Measurements from ENCODE around the gene KLK12. TPM values are rescaled to one million over a fixed set of nuclear protein-coding genes. Genes with fewer than 3 reads are reported as not detected.

Gene KLK12
- total RNA-seq, 6 experiments from 2014 or later, result not detected

DNA sequence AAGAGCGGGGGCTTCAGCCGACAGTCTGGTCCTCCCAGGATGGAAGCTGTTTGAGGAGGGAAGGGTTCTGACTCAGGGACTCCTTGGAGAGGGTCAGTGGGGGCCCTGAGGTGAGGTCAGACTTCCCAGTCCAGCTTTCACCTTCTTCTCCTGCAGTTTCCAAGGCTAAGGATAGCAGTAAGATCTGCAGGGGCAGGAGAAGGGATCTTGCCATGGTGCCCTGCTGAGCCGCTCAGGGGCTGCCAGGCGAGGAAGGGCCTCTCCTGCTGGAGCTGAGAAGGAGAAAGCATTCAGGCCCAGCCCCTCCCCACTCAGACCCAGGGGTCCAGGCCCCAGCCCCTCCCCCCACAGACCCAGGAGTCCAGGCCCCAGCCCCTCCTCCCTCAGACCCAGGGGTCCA, 52.6 kb downstream of the KLK12 start:
- TF ChIP-seq, protein P1, sequence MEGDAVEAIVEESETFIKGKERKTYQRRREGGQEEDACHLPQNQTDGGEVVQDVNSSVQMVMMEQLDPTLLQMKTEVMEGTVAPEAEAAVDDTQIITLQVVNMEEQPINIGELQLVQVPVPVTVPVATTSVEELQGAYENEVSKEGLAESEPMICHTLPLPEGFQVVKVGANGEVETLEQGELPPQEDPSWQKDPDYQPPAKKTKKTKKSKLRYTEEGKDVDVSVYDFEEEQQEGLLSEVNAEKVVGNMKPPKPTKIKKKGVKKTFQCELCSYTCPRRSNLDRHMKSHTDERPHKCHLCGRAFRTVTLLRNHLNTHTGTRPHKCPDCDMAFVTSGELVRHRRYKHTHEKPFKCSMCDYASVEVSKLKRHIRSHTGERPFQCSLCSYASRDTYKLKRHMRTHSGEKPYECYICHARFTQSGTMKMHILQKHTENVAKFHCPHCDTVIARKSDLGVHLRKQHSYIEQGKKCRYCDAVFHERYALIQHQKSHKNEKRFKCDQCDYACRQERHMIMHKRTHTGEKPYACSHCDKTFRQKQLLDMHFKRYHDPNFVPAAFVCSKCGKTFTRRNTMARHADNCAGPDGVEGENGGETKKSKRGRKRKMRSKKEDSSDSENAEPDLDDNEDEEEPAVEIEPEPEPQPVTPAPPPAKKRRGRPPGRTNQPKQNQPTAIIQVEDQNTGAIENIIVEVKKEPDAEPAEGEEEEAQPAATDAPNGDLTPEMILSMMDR (IDR thresholded peaks at IDR 0.05), result no peak
- TF ChIP-seq POLR2A (IDR thresholded peaks at IDR 0.05), result no peak
- intact Hi-C loops (cut with DNase I), result no loop called here
- Histone ChIP-seq H3K27me3 (no peaks in the 10 kb centered on the region), H3K36me3 (no peaks in the 10 kb centered on the region), H3K9me3 (no peaks in the 10 kb centered on the region), H3K4me1 (no peaks in the 10 kb centered on the region), H3K4me3 (no peak overlapping the region), H3K27ac (no peak overlapping the region)
- no CpG with 5 or more reads among the region's 4 CpGs for WGBS (ENCODE audit: insufficient coverage, low coverage, low lambda C conversion rate, missing lambda C conversion rate)
- no peak for DNase-seq
- ATAC-seq, result peak in 1 of 4 donors; percentile 21

DNA sequence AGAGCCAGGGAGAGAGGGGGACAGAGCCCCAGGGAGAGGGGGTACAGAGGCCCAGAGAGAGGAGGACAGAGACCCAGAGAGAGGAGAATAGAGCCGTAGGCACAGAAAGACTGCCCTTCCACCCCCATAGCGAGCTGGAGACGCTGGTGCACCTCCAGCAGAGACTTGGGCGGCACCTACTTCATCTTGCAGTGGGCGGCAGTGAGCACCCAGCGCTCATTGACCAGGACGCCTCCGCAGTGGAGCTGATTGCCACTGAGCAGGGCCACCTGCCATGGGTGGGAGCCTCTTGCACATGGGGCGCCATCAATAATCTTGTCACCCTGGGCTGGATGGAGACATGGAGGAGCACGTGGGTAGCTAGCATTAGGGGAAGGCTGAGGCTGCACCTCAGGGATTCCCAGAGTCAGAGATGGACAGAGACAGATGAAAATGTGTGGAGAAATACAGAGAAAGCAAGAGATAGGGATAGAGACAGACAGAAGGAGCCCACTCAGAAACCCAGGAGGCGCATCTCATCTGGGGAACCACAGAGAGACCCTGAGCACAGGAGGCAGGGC, 53.1 kb downstream of the KLK12 start:
- ATAC-seq (peak in 1 of 4 donors; percentile 31), DNase-seq (no peak)
- Histone ChIP-seq H3K4me1 (no peaks in the 10 kb centered on the region), H3K27ac (no peak overlapping the region), H3K27me3 (no peaks in the 10 kb centered on the region), H3K9me3 (no peaks in the 10 kb centered on the region), H3K36me3 (no peaks in the 10 kb centered on the region), H3K4me3 (no peak overlapping the region)
- TF ChIP-seq, protein P1 (IDR thresholded peaks at IDR 0.05), result no peak
- no peak for TF ChIP-seq POLR2A (IDR thresholded peaks at IDR 0.05)
- 55% methylated on average over 8 of the region's 11 CpGs for WGBS (ENCODE audit: insufficient coverage, low coverage, low lambda C conversion rate, missing lambda C conversion rate)
- intact Hi-C loops (cut with DNase I), result no loop called here

DNA sequence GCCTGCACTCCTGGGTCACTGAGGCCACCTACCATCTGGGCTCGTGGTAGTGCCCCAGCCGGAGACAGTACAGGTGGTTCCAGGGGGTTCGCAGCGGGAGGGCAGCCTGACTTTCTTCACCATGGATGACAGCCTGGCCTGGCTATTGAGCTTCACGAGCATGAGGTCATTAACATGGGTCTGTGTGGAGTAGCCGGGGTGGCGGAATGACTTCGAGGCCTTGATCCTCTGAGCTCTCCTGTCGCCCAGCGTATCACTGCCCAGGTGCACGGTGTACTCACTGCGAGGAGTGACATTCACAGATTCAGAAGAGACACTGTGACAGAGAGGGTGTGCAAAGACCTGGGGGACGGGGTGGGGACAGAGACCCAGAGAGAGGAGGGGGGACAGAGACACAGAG, 54.6 kb downstream of the KLK12 start:
- 33% methylated on average over 1 of the region's 13 CpGs for WGBS (ENCODE audit: insufficient coverage, low coverage, low lambda C conversion rate, missing lambda C conversion rate)
- H3K27ac ChIP-seq, result no peak overlapping the region
- DNase-seq, result no peak
- no peaks in the 10 kb centered on the region for H3K36me3 ChIP-seq
- TF ChIP-seq POLR2A (IDR thresholded peaks at IDR 0.05), result no peak
- TF ChIP-seq, protein P1 (IDR thresholded peaks at IDR 0.05), result no peak
- no peak overlapping the region for H3K4me3 ChIP-seq
- no peaks in the 10 kb centered on the region for H3K4me1 ChIP-seq
- intact Hi-C loops (cut with DNase I), result no loop called here
- no peak for ATAC-seq
- H3K27me3 ChIP-seq, result no peaks in the 10 kb centered on the region
- H3K9me3 ChIP-seq, result no peaks in the 10 kb centered on the region

DNA sequence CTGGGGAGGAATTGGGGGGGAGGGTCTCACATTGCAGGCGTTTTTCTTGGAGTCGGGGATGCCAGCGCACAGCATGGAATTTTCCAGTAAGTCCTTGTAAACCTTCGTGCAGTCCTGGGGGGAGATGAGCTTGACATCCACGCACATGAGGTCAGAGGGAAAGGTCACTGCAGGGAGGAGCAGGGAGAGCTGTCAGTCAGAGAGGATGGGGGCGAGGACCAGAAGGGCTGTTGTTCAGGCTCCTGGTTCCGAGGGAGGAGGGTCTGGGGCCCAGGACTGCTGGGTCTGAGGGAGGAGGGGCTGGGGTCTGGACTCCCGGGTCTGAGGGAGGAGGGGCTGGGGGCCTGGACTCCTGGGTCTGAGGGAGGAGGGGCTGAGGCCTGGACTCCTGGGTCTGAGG, 55.0 kb downstream of the KLK12 start:
- WGBS (ENCODE audit: insufficient coverage, low coverage, low lambda C conversion rate, missing lambda C conversion rate), result 20% methylated on average over 6 of the region's 8 CpGs
- Histone ChIP-seq H3K4me1 (no peaks in the 10 kb centered on the region), H3K9me3 (no peaks in the 10 kb centered on the region), H3K27ac (no peak overlapping the region), H3K4me3 (no peak overlapping the region), H3K27me3 (no peaks in the 10 kb centered on the region), H3K36me3 (no peaks in the 10 kb centered on the region)
- DNase-seq (no peak), ATAC-seq (no peak)
- intact Hi-C loops (cut with DNase I), result no loop called here
- no peak for TF ChIP-seq POLR2A (IDR thresholded peaks at IDR 0.05)
- TF ChIP-seq, protein P1 (IDR thresholded peaks at IDR 0.05), result no peak

Other genes starting within 250 kb of the KLK12 start
- under 1 TPM in 1 of 6 experiments, not detected in 5; 0.37 TPM for gene ACP4, start 244.6 kb downstream of the KLK12 start, total RNA-seq
- not detected for gene KLK1, start 211.2 kb downstream of the KLK12 start, total RNA-seq
- not detected for gene KLK15, start 201.4 kb downstream of the KLK12 start, total RNA-seq
- gene KLK3, start 180.1 kb downstream of the KLK12 start, total RNA-seq, result not detected
- not detected for gene KLK2, start 161.6 kb downstream of the KLK12 start, total RNA-seq
- gene KLK4, start 123.6 kb downstream of the KLK12 start, total RNA-seq, result not detected
- gene KLK5, start 82.0 kb downstream of the KLK12 start, total RNA-seq, result not detected
- not detected for gene KLK6, start 65.4 kb downstream of the KLK12 start, total RNA-seq
- gene KLK7, start 51.1 kb downstream of the KLK12 start, total RNA-seq, result not detected
- gene KLK8, start 33.4 kb downstream of the KLK12 start, total RNA-seq, result not detected
- gene KLK10, start 15.3 kb downstream of the KLK12 start, total RNA-seq, result under 1 TPM in 2 of 6 experiments, not detected in 4; 0.13 to 0.43 TPM
- gene KLK11, start 8.4 kb downstream of the KLK12 start, total RNA-seq, result not detected
- gene KLK13, start 30.1 kb upstream of the KLK12 start, total RNA-seq, result not detected
- gene KLK14, start 47.9 kb upstream of the KLK12 start, total RNA-seq, result under 1 TPM in 2 of 6 experiments, not detected in 4; 0.17 to 0.18 TPM
- 1 to 10 TPM; 3.3 to 6.4 (median 3.9) TPM for gene CTU1, start 73.4 kb upstream of the KLK12 start, total RNA-seq
- 1 to 10 TPM; 3.8 to 7.9 (median 4.1) TPM for gene SIGLEC9, start 89.9 kb upstream of the KLK12 start, total RNA-seq
- gene SIGLEC7, start 107.3 kb upstream of the KLK12 start, total RNA-seq, result 1 to 10 TPM; 2.4 to 7.3 (median 3.9) TPM
- gene CD33, start 190.1 kb upstream of the KLK12 start, total RNA-seq, result 1 to 10 TPM; 1.7 to 5.8 (median 3.8) TPM
- gene SIGLECL1, start 216.1 kb upstream of the KLK12 start, total RNA-seq, result not detected

Data from right lobe of liver (tissue), 6 donors.